ENCODE measurements around the gene ERVK3-1. TPM values are rescaled to one million over a fixed set of nuclear protein-coding genes. Genes with fewer than 3 reads are reported as not detected.

ERVK3-1 gene
- total RNA-seq, 1 experiment from 2014 or later: 28.1 TPM

GRCh38 chr19:58265100-58265499, 40.1 kb upstream of the ERVK3-1 start:
- no peaks in the 10 kb centered on the region for H3K79me2 ChIP-seq (ENCODE audit: insufficient read depth, low read length)
- ATAC-seq (no peak), DNase-seq (ENCODE audit: low read depth, low spot score) (no peak)
- ChIA-PET POLR2A (no interaction called here), RAD21 (ENCODE audit: low non-redundant PET in 1 of 2, low total read pairs in 2 of 2, uncharacterized antibody in 2 of 2, unreplicated experiment in 2 of 2) (no interaction called here), CTCF (no interaction called here)
- H3K4me1 ChIP-seq (ENCODE audit: control insufficient read depth in 1 of 2, insufficient read depth in 2 of 2, low read length in 2 of 2): no peaks in the 10 kb centered on the region
- H3K9me3 ChIP-seq (ENCODE audit: control insufficient read depth in 1 of 2, insufficient read depth in 1 of 2, low read depth in 1 of 2, low read length in 2 of 2): peaks cover 45 to 52% of the 10 kb centered on the region in 2 experiments; a peak in 3 of 4 replicates
- no peak overlapping the region for H2AFZ ChIP-seq (ENCODE audit: low read depth, low read length, poor library complexity, severe bottlenecking)
- no peak overlapping the region for H3K4me2 ChIP-seq (ENCODE audit: low read length)
- no peak overlapping the region for H3K27ac ChIP-seq (ENCODE audit: low read depth, low read length)
- H3K9ac ChIP-seq (ENCODE audit: low read length): no peak overlapping the region
- peaks cover 6 to 25% of the 10 kb centered on the region in 2 experiments; a peak in 3 of 4 replicates for H3K36me3 ChIP-seq (ENCODE audit: control insufficient read depth in 1 of 2, insufficient read depth in 2 of 2, low read length in 2 of 2)
- no peaks in the 10 kb centered on the region for H3K9me2 ChIP-seq (ENCODE audit: insufficient read depth)
- H3K27me3 ChIP-seq (ENCODE audit: insufficient read depth, low read length): no peaks in the 10 kb centered on the region
- BruUV-seq (replicated peaks): no TSS peak
- no peaks in the 10 kb centered on the region for H4K20me1 ChIP-seq (ENCODE audit: insufficient read depth)
- intact Hi-C loops (cut with micrococcal nuclease): no loop called here
- TF ChIP-seq EZH2 (IDR thresholded peaks at IDR 0.05) (no peak), ATF3 (IDR thresholded peaks at IDR 0.05) (no peak), JUND (IDR thresholded peaks at IDR 0.05) (no peak), POLR2A (IDR thresholded peaks at IDR 0.05; ENCODE audit: borderline replicate concordance, extremely low read depth, insufficient read depth, insufficient read length) (no peak), ZFX (IDR thresholded peaks at IDR 0.05) (no peak), CEBPB (IDR thresholded peaks at IDR 0.05; ENCODE audit: low read depth) (no peak), EGR1 (IDR thresholded peaks at IDR 0.05; ENCODE audit: low read depth) (no peak), MAX (IDR thresholded peaks at IDR 0.05) (no peak), ZNF274 (IDR thresholded peaks at IDR 0.05; ENCODE audit: low read depth, low read length) (no peak), REST (IDR thresholded peaks at IDR 0.05; ENCODE audit: low read depth) (no peak), TCF7L2 (IDR thresholded peaks at IDR 0.05; ENCODE audit: borderline replicate concordance, extremely low read depth, insufficient read depth, insufficient read length) (no peak)
- H3K4me3 ChIP-seq (replicated peaks in 1 of 2; ENCODE audit: low read depth in 1 of 2, low read length in 2 of 2): no peak overlapping the region

All from HCT116 (cell line).